OCI-LY1 (cell line): ENCODE data around the gene MAP7D3.

Experiments
- H2AFZ ChIP-seq: fragments of 200-600 bp; sonication (generic), shearing (Covaris generic); 2 replicates; pipeline ENCODE4 v1.6.0; 2014; ENCODE audit warnings: antibody characterized with exemption, mild to moderate bottlenecking, low read length
- H3F3A ChIP-seq: fragments of 200-600 bp; sonication (generic), shearing (Covaris generic); 2 replicates; pipeline ENCODE4 v1.6.0; 2014; ENCODE audit warnings: mild to moderate bottlenecking, antibody characterized with exemption, low read length, moderate library complexity; ENCODE audit not compliant: insufficient read depth
- H3K27ac ChIP-seq: fragments of 200-600 bp; sonication (generic); 2 replicates; pipeline ENCODE4 v1.5.1; 2014; ENCODE audit warnings: low read length, mixed run types, mild to moderate bottlenecking, low read depth; ENCODE audit not compliant: poor library complexity, severe bottlenecking
- H3K27me3 ChIP-seq: fragments of 200-600 bp; sonication (generic); 2 replicates; pipeline ENCODE4 v1.6.0; 2014; ENCODE audit warnings: antibody characterized with exemption, mild to moderate bottlenecking, low read length, moderate library complexity; ENCODE audit not compliant: insufficient read depth
- H3K36me3 ChIP-seq: fragments of 200-600 bp; sonication (generic); 2 replicates; pipeline ENCODE4 v1.6.1; 2014; ENCODE audit warnings: mild to moderate bottlenecking, antibody characterized with exemption, low read length, moderate library complexity, mixed read lengths; ENCODE audit not compliant: insufficient read depth
- H3K4me1 ChIP-seq: fragments of 200-600 bp; sonication (generic); 2 replicates; pipeline ENCODE4 v1.5.1; 2014; ENCODE audit warnings: mild to moderate bottlenecking, low read length, moderate library complexity; ENCODE audit not compliant: insufficient read depth, severe bottlenecking
- H3K4me2 ChIP-seq: fragments of 200-600 bp; sonication (generic), shearing (Covaris generic); 2 replicates; pipeline ENCODE4 v1.6.1; 2014; ENCODE audit warnings: low read length
- H3K4me3 ChIP-seq: fragments of 200-600 bp; sonication (generic); 2 replicates; pipeline ENCODE4 v1.5.1; 2014; ENCODE audit warnings: low read length, low read depth, mild to moderate bottlenecking, mixed read lengths; ENCODE audit not compliant: poor library complexity, severe bottlenecking
- H3K79me2 ChIP-seq: fragments of 200-600 bp; shearing (Covaris generic); 2 replicates; pipeline ENCODE4 v1.6.1; 2016; ENCODE audit warnings: mixed run types, low read length, mixed read lengths; ENCODE audit not compliant: insufficient read depth
- H3K9ac ChIP-seq: fragments of 200-600 bp; sonication (generic), shearing (Covaris generic); 2 replicates; pipeline ENCODE4 v1.6.1; 2014; ENCODE audit warnings: mild to moderate bottlenecking, low read length, mixed read lengths
- H3K9me2 ChIP-seq: fragments of 200-600 bp; sonication (generic), shearing (Covaris generic); 2 replicates; pipeline ENCODE4 v1.6.1; 2014; ENCODE audit warnings: low read depth, mild to moderate bottlenecking, low read length, mixed read lengths
- H3K9me3 ChIP-seq: fragments of 200-600 bp; shearing (Covaris generic); 2 replicates; pipeline ENCODE4 v1.6.1; 2014; ENCODE audit warnings: low read length, mixed read lengths
- H4K20me1 ChIP-seq: fragments of 200-600 bp; sonication (generic), shearing (Covaris generic); 2 replicates; pipeline ENCODE4 v1.6.0; 2016; ENCODE audit warnings: mild to moderate bottlenecking, low read length; ENCODE audit not compliant: insufficient read depth
- CTCF ChIP-seq: fragments of 200-600 bp; sonication (generic), shearing (Covaris generic); IDR thresholded peaks from 2 replicates; pipeline ENCODE4 v1.5.1; 2017; ENCODE audit warnings: mild to moderate bottlenecking, antibody characterized with exemption, low read length, moderate library complexity, mixed read lengths
- EZH2 ChIP-seq: fragments of 200-600 bp; sonication (generic), shearing (Covaris generic); IDR thresholded peaks from 2 replicates; pipeline ENCODE4 v1.8.0; 2017; ENCODE audit warnings: borderline replicate concordance, mixed run types, mild to moderate bottlenecking, antibody characterized with exemption, low read length, moderate library complexity, mixed read lengths

Gene MAP7D3

GRCh38 chrX:136273986-136274385 is 22.8 kb upstream of the MAP7D3 start:
- H3K79me2 ChIP-seq = no peaks in the 10 kb centered on the region
- no peak overlapping the region for H2AFZ ChIP-seq
- no peaks in the 10 kb centered on the region for H3K27me3 ChIP-seq
- H3K27ac ChIP-seq = no peak overlapping the region
- no peak overlapping the region for H3K4me2 ChIP-seq
- H3K4me1 ChIP-seq = peaks cover 7% of the 10 kb centered on the region
- H3K9ac ChIP-seq = no peak overlapping the region
- no peaks in the 10 kb centered on the region for H4K20me1 ChIP-seq
- no peaks in the 10 kb centered on the region for H3K9me2 ChIP-seq
- TF ChIP-seq EZH2 = no peak
- no peak for TF ChIP-seq CTCF
- no peak overlapping the region for H3K4me3 ChIP-seq
- H3F3A ChIP-seq = no peaks in the 10 kb centered on the region
- H3K36me3 ChIP-seq = no peaks in the 10 kb centered on the region
- H3K9me3 ChIP-seq = no peaks in the 10 kb centered on the region

DNA sequence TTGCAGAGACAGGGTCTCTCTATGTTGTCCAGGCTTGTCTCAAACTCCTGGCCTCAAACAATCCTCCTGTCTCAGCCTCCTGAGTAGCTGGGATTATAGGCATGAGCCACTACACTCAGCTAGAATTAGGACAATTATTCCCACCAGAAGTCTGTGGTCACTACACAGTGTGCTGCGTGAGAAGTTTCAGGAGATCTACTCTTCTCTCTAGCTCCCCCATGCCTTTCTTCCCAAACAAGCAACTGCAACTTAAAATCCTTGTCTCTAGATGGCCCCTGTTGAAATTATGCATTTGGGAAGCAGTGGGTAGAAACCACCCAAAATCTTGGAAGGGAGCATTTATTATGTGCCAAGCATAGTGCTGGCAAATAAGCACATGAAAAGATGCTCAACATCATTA is 21.1 kb upstream of the MAP7D3 start:
- Histone ChIP-seq H2AFZ (no peak overlapping the region), H3K79me2 (no peaks in the 10 kb centered on the region), H4K20me1 (no peaks in the 10 kb centered on the region), H3K9me2 (no peaks in the 10 kb centered on the region), H3K36me3 (no peaks in the 10 kb centered on the region), H3K4me1 (peaks cover 7% of the 10 kb centered on the region), H3K4me3 (no peak overlapping the region), H3K9ac (no peak overlapping the region), H3F3A (no peaks in the 10 kb centered on the region), H3K27ac (no peak overlapping the region), H3K9me3 (no peaks in the 10 kb centered on the region), H3K27me3 (no peaks in the 10 kb centered on the region), H3K4me2 (no peak overlapping the region)
- TF ChIP-seq CTCF (no peak), EZH2 (no peak)

GRCh38 chrX:136271300-136271699 is 20.1 kb upstream of the MAP7D3 start:
- H3K79me2 ChIP-seq = no peaks in the 10 kb centered on the region
- H3K27me3 ChIP-seq = no peaks in the 10 kb centered on the region
- no peak overlapping the region for H2AFZ ChIP-seq
- H3K36me3 ChIP-seq = no peaks in the 10 kb centered on the region
- no peak overlapping the region for H3K4me2 ChIP-seq
- H3K4me1 ChIP-seq = peaks cover 7% of the 10 kb centered on the region
- H3F3A ChIP-seq = no peaks in the 10 kb centered on the region
- TF ChIP-seq EZH2 (no peak), CTCF (no peak)
- H3K27ac ChIP-seq = no peak overlapping the region
- H4K20me1 ChIP-seq = no peaks in the 10 kb centered on the region
- no peak overlapping the region for H3K9ac ChIP-seq
- H3K9me2 ChIP-seq = no peaks in the 10 kb centered on the region
- H3K9me3 ChIP-seq = no peaks in the 10 kb centered on the region
- no peak overlapping the region for H3K4me3 ChIP-seq
